Head of caudate nucleus (tissue), 42 donors: ENCODE measurements around the gene PTPRCAP.
A peak's percentile ranks its signal among the peaks of the same experiment; 100 is the strongest.

ENCODE experiments used
- DNase-seq, 42 donors: peaks; one replicate each; pipeline versions ENCODE4 v3.0.0 to v3.0.0-alpha.2; 2020 to 2021; ENCODE audit warnings: mixed read lengths in 7 of 42
- intact Hi-C: fragments of 100-400 bp; cut with DNase I; formaldehyde crosslinking; loops from one replicate; pipeline ENCODE4 v1.15.0; 2022

Gene PTPRCAP

DNA sequence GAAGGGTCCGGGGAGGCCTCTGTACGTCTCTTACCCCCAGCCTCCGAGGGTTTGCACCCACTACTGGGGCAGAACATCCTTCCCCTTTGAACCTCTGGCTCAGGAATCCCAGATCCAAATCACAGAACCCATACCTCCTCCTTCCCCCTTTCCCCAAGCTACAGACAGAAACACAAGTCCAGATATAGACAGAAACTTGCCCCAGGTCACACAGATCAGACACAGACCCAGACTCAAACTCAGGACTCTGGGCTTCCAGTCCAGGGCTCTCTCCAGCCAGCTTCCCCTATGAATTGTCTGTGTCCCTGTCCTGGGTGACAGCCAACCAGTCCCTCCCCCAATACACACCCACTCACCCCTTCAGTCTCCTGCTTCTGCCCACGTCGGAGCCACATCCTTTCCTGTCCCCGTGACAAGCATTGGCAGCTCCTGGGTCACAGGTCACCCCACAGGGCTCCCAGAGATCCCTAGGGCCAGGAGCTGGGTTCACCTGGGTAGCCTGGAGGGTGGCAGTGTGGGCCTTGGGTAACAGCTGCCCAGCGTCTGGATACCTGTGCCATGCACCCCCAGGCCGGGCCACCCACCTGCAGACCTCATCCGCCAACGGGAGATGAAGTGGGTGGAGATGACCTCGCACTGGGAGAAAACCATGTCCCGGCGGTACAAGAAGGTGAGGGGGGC lies 32.8 kb downstream of the PTPRCAP start:
- intact Hi-C loops, result loop anchor here (5.0 kb wide), 2 partner anchors 63 to 78 kb away; partner anchors contain the start of genes AIP and TMEM134

DNA sequence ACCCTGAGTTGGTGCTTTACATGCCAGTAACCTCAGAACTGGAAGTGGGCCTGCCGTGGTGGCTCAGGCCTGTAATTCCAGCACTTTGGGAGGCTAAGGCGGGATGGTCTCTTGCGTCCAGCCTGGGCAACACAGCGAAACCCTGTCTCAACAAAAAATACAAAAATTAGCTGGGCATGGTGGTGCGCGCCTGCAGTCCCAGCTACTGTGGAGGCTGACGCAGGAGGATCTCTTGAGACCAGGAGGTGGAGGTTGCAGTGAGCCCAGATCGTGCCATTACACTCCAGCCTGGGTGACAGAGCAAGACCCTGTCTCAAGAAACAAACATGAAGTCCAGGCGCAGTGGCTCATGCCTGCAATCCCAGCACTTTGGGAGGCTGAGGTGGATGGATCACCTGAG lies 34.4 kb downstream of the PTPRCAP start:
- intact Hi-C loops, result loop anchor here (5.0 kb wide), 2 partner anchors 64 to 79 kb away; partner anchors contain the start of genes AIP and TMEM134
- peak in 2 of 42 donors; percentile 4 to 36 for DNase-seq

More for the DNA sequence above, 32.8 kb downstream of the PTPRCAP start:
- DNase-seq, result peak in 10 of 42 donors; percentile 30 to 75 (median 50)

DNA sequence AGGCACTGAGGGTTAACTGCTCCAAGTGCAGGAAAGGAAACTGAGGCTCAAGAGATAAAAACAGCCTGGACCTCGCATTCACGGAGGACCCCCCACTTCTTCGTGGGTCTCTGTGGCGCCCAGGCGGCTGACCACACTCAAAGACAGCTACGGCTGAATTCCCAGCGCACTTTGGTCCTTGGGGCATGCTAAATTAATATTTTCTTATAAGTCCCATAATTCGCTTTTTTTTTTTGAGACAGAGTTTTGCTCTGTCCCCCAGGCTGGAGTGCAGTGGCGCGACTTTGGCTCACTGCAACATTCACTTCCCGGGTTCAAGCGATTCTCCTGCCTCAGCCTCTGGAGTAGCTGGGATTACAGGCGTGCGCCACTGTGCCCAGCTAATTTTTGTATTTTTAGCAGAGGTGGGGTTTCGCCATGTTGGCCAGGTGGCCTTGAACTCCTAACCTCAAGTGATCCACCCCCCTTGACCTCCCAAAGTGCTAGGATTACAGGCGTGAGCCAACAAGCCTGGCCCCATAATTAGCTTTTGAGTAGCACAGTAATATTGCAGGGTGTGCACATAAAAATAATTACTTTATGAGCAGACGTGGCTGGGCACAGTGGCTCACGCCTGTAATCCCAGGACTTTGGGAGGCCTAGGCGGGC lies 35.2 kb downstream of the PTPRCAP start:
- DNase-seq, result peak in 1 of 42 donors; percentile 1
- intact Hi-C loops, result loop anchor here (5.0 kb wide), 2 partner anchors 65 to 80 kb away; partner anchors contain the start of genes AIP and TMEM134

DNA sequence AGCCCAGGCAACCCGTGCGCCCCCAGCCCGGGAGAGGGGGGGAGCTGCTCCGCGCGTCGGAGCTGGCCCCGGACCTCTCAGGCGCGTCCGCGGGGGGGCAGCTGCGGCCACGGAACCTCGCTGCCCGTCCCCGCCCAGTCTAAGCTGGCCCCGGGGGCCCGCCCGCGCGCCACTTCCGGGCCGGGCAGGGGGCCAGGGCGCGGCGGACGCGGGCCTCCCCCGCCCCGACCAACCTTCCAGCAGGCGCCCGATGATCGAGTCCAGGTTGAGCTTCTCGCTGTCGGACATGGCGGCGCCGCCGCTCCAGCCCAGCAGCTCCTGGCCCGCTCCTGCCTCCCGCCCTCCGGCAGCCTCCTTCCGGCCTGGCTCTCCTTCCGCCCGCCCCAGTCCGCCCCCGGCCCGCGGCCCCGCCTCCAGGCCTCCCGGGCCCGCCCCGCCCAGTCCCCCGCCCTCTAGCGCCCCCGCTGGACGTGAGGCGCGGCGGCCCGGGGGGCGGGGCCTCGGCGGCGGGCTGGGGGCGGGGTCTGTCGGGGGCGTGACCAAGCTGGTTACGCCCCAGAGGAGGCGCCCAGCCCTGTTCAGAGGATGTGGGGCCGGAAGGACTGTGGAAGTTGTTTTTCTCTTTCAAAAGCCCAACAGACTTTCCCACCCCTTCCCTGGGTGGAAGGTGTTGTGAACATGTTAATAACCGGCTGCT lies 35.8 kb downstream of the PTPRCAP start, which contains the start of gene PPP1CA:
PPP1CA (minus strand) TSS at position 364 of the 697 bp plus-strand sequence; CDS start at position 288, 76 bp downstream.
- intact Hi-C loops, result loop anchor here (5.0 kb wide), 2 partner anchors 66 to 81 kb away; partner anchors contain the start of genes AIP and TMEM134
- DNase-seq, result peak; percentile 80 to 97 (median 94)

DNA sequence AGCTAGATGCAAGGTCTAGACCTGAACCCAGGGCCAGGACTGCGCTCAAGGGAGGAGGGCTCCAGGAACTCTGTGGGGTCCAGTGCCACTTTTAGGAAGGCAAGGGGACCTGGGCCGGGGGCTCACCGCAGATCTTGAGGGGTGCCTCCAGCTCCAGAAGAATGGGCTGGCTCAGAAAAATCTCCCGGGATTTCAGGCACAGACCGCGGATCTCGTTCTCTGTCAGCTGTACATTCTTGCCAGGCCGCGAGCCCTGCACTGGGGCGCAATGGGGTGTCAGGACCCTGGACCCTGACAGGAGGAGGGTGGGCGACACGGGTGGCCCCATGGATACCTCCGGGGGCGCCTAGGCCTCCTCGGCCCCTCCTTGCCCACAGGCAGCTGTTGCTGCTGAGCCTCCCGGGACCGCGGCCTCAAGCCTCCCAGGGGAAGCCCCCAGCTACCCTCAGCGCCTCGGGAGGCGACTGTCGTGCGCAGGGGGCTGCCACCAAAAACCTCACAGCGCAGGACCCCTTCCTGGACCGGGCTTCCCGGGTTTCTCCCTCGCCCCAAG lies 36.5 kb downstream of the PTPRCAP start:
- intact Hi-C loops, result loop anchor here (5.0 kb wide), 2 partner anchors 66 to 81 kb away; partner anchors contain the start of genes AIP and TMEM134
- DNase-seq, result peak in 1 of 42 donors; percentile 39

DNA sequence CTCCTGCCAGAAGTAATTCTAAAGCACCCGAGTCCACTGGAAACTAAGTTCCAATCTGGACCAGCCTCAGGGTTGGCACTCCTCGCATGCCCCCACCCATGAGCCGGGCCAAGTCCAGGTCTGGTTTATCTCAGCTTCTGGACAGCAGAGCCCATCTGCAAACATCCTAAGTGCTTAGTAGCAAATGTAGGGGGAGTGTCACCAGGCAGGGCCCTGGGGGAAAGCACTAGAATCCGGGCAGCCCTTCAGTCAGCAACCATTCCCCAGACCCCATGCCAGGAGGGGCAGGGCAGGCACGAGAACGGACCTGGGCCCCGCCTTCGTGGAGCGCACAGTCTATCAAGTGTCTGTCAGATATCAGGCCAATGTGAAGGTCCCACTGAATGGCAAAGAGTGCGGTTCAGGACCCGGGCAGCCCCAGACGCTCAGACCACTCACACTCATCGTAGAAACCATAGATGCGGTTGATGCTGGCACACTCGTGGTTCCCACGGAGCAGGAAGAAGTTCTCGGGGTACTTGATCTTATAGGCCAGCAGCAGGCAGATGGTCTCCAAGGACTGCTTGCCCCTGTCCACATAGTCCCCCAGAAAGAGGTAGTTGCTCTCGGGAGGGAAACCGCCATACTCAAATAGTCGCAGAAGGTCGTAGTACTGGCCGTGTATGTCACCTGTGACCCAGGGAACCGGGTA lies 37.1 kb downstream of the PTPRCAP start:
- intact Hi-C loops, result loop anchor here (5.0 kb wide), 2 partner anchors 67 to 82 kb away; partner anchors contain the start of genes AIP and TMEM134
- DNase-seq, result no peak

DNA sequence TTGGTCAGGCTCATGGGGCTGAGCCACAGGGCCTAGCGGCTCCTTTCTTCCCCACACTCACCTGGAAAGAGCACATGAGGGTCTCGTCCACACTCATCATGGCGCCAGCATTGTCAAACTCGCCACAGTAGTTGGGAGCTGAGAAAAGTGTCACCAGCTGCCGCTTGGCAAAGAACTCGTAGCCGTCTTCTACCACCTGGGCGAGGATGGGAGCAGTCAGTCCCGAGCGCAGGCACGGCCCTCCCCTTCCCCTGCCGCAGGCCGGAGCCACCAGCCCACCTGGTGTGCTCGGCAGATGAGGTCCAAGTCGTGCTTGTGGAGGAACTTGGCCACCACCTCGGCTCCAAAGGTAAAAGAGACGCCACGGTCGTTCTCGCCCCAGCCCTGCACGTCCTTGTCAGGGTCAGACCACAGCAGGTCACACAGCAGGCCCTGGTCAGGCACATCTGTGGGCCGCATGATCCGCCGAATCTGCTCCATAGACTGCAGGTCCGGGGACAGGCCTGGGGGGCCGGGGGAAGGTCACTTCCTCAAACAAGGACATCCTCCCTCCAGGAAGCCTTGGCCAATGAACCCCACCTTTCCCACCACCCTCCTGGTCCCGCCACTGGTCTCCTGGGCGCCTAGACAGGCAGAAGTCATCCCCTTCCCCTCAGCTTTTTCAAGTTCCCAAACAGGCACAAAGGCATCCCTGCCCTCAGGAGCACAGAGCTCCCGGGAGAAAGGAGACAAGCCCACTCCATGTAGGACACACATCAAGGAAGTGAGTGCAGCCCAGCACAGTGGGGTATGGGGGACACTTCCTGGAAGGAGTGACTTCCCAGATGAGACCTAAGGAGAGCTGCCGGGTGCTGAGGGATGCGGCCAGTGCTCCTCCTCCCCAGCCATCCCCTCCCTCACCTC lies 38.6 kb downstream of the PTPRCAP start:
- peak in 1 of 42 donors; percentile 35 for DNase-seq
- intact Hi-C loops, result no loop called here

DNA sequence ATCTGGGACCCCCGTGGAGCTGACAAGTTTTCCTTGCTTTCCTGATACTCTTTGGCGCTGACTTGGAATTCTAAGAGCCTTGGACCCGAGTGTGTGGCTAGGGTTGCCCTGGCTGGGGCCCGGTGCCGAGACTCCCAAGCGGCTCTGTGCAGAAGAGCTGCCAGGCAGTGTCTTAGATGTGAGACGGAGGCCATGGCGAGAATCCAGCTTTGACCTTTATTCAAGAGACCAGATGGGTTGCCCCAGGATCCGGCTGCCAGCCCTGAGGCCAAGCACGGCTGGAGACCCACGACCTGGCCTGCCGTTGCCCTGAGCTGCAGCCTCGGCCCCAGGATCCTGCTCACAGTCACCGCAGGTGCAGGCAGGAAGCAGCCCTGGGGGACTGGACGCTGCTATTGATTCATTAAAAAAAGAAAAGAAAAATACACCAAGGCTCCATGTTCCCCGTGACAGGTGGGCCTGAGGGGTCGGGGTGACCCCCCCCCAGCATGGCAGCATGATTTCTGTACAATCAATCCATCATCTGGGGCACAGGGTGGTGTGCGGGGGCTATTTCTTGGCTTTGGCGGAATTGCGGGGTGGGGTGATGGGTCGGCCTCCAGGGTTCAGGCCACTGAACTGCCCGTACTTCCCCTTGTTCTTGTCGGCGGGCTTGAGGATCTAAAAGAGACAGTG lies 39.4 kb downstream of the PTPRCAP start:
- peak in 2 of 42 donors; percentile 14 to 21 for DNase-seq
- intact Hi-C loops, result no loop called here

DNA sequence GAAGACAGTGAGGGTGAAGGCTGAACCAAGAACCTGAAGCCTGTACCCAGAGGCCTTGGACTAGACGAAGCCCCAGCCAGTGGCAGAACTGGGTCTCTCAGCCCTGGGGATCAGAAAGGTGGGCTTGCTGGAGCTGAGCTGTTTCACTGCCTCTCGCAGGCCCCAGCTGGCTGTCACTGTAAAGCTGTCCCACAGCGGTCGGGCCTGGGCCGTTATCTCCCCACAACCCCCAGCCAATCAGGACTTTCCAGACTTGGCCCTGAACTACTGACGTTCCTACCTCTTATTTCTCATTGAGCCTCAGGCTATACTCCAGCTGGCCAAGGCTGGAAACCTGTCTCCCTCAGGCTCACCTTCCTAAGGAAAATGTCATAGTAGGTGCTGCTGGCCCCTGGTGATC lies 39.9 kb downstream of the PTPRCAP start:
- intact Hi-C loops, result no loop called here
- peak in 1 of 42 donors; percentile 13 for DNase-seq

DNA sequence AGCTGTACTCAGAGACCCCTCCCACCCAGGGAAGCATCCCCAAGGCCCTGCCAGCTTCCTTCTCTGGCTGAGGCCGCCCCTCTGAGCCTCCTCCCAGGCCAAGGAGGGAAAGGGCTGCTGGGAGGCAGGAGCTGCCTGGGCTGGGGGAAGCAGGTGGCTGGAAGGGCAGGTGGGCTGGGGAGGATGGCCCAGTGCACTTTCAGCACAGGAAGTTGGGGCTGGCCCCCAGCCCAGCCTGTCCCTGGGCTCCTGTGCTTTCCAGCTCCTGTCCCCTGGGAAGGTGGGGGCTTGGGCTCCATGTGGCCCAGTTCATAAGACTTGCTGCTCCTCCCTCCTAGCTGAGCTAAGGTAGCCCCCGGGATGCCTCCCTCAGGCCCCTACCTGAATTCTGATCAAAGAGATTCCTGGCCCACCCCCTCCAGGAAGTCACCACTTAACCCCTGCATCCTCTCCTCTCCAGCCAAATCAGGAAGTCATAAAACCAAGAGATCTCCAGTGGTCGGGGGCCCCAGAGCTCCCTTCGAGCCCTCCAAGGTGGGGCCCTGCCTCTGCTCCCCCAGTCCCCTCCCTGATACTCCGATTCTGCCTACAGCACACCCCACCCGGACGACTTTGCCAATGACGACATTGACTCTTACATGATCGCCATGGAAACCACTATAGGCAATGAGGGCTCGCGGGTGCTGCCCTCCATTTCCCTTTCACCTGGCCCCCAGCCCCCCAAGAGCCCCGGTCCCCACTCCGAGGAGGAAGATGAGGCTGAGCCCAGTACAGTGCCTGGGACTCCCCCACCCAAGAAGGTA lies 40.7 kb downstream of the PTPRCAP start:
- intact Hi-C loops, result no loop called here
- peak in 3 of 42 donors; percentile 3 to 13 (median 10) for DNase-seq

DNA sequence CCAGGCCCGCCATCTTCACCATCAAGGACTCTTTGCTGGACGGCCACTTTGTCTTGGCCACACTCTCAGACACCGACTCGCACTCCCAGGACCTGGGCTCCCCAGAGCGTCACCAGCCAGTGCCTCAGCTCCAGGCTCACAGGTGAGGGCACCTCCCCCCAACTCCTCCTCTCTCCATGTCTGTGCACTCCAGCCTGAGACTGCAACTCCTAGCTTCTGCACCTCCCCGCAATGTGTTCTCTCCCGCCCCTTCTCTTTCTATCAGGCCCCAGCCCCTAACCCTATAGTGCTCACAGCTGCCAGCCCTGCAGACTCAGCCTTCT lies 41.3 kb downstream of the PTPRCAP start:
- intact Hi-C loops, result no loop called here
- DNase-seq, result peak in 7 of 42 donors; percentile 21 to 70 (median 44)

DNA sequence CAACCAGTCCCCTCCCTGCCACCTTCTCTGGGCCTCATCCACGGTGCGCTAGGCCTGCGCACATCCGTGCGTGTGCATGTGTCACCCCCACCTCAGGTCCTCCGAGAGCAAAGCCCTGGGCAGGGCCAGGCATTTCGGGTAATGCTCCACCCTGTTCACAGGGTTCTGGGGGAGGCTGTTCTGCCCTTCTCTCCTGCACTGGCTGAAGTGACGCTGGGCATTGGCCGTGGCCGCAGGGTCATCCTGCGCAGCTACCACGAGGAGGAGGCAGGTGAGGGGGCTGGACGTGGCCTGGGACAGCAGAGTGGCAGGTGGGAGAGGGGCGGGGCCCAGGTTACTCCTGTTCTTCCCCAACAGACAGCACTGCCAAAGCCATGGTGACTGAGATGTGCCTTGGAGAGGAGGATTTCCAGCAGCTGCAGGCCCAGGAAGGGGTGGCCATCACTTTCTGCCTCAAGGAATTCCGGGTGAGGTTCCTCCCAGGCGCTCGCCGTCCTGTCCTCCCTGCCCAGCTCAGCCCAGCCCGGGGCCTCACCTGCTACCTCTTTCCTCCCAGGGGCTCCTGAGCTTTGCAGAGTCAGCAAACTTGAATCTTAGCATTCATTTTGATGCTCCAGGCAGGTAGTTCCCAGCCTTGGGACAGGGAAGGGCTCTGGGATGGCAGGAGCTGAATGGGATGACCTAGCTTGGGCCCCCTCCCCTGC lies 41.8 kb downstream of the PTPRCAP start:
- intact Hi-C loops, result no loop called here

DNA sequence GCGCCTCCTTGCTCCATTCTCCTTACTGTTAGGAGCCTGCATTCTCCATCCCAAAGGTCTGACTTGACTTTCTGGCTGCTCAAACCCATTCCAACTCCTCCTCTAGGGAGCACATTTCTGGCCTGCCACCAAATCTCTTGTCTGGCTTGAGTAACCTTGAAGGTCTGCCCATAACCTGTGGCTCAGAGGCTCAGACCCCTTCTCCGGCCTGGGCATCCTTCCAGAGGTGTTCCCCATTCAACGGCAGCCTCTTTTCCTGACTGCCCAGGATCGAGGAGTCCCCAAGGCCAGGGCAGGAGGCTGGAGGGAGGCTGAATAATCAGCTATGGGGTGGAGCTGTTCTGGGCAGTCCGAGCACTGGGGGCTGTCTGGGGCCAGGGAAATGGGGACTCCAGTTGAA lies 43.5 kb downstream of the PTPRCAP start:
- intact Hi-C loops, result loop anchor here (5.0 kb wide), 2 partner anchors 42 to 113 kb away; partner anchors contain the start of genes CDK2AP2, PITPNM1 and POLD4

More for the DNA sequence above, 41.8 kb downstream of the PTPRCAP start:
- peak in 1 of 42 donors; percentile 4 for DNase-seq

DNA sequence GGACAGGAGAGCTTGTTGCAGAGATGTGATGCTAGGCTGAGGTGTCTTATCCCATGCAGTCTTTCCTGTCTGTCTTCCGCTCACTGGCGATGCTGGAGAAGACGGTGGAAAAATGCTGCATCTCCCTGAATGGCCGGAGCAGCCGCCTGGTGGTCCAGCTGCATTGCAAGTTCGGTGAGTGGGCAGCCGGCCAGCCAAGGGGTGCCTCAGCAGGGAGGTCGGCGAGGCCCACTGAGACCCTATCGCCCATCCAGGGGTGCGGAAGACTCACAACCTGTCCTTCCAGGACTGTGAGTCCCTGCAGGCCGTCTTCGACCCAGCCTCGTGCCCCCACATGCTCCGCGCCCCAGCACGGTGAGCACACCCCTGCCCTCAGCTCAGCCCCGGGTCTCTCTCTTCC lies 44.0 kb downstream of the PTPRCAP start:
- DNase-seq, result no peak
- intact Hi-C loops, result loop anchor here (5.0 kb wide), 2 partner anchors 41 to 114 kb away; partner anchors contain the start of genes CDK2AP2, PITPNM1 and POLD4

More for the DNA sequence above, 43.5 kb downstream of the PTPRCAP start:
- DNase-seq, result no peak

DNA sequence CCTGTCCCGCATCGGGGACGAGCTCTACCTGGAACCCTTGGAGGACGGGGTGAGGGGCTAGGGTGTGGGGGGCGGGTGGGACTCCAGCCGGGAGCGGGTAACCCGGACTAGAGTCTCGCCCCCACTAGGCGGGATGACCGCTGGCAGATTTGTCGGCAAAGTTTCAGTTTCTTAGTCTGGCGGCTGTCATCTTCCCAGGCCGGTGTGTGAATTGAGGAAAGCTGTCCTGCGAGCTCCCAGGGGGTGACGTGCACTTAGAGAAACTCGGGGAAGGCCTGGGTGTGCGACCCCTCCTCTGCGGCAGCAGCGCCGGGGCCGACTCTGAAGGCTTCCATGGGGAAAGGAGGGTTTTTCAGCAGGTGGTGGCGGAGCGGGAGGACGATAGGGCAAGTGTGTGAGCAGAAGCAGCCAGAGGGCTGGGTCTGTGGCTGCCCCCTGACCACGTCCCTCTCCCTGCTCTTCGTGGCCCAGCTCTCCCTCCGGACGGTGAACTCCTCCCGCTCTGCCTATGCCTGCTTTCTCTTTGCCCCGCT lies 45.2 kb downstream of the PTPRCAP start:
- intact Hi-C loops, result loop anchor here (5.0 kb wide), 2 partner anchors 40 to 115 kb away; partner anchors contain the start of genes CDK2AP2, PITPNM1 and POLD4
- peak in 1 of 42 donors; percentile 8 for DNase-seq
